G401 (cell line): Measurements from ENCODE around the gene CELF1. TPM values are rescaled to one million over a fixed set of nuclear protein-coding genes. Genes with fewer than 3 reads are reported as not detected.

Experiments used
- DNase-seq: peaks from one replicate; pipeline ENCODE4 v3.0.0-alpha.2; 2015; ENCODE audit warnings: low spot score
- in situ Hi-C: cut with HindIII; loops from 2 replicates; pipeline ENCODE4 v1.10.0; 2016; ENCODE audit warnings: low sequenced_read_pairs, mixed read lengths
- total RNA-seq: library from RNA; depleted of rRNA; stranded (reverse); fragments of >200 nt; shearing (Covaris generic); gene quantifications from 2 replicates; pipeline ENCODE4 v1.2.3, GENCODE V29; 2014; rRNA removed

CELF1 gene
- 58.7 and 94.4 TPM in 2 replicates for total RNA-seq

DNA sequence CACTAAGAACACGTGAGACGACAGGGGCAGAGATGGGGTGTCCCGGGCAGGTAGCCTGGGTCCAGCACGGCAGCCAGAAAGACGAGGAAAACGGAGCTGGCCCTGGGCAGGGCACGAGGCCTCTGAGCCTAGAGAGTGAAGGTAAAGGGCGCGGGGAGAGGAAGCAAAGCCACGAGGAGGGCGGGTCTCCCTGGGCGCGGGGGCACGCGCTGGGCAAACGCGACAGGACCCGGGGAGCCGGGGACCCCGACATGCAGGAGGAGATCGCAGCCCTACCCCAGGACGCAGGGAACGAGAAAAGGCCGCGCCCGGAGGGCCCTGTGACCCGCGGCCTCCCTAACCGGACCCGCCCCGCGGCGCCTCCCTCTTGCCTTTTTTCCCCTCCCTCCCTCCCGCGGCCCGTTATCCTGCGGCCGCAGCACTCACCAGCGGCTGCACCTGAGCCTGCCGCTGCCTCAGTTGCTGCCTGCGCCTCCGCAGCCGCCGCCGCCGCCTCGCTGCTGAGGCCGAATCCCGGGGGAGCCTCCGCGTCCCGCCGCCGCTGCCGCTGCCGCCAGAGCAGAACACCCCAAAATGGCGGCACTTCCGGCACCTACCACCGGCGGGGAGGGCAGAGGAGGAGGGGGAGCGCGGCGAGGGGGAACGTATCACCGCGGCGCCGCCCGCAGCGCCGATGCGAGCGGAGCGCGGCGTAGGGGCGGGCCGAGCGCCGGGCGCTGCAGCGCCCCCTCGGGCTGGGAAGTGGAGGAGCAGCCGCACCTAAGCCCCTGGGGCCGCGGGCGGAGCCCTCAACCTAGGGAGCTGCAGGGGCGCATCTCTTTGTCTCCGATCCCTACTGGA, at the start of gene CELF1:
TSS of gene CELF1 (minus strand) at position 567 of the 840 bp plus-strand sequence. CDS start 53,609 bp downstream, outside the sequence.
- in situ Hi-C loops: no loop called here
- DNase-seq: peak; percentile 90

GRCh38 chr11:47599902-47600301, 47.0 kb upstream of the CELF1 start:
- in situ Hi-C loops: no loop called here
- no peak for DNase-seq

DNA sequence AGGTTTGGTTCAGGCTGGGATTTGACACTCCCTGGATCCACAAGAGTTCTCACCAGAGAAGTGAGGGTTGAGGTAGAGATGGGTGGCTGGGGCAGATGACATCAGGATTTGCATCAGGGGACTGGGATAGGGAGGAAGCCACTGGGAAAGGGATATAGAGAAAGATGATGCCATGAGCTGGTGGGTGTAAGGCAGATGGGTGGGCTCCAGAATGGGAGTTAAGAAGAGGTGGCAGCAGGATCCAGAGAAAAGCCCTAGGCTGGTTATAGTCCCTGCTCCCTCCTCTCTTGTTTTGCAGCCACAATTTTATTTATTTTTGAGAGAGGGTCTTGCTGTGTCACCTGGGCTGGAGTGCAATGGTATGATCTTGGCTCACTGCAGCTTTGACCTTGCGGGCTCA, 43.0 kb upstream of the CELF1 start:
- DNase-seq: no peak
- in situ Hi-C loops: no loop called here

GRCh38 chr11:47595029-47595428, 42.1 kb upstream of the CELF1 start:
- peak; percentile 36 for DNase-seq
- in situ Hi-C loops: no loop called here

DNA sequence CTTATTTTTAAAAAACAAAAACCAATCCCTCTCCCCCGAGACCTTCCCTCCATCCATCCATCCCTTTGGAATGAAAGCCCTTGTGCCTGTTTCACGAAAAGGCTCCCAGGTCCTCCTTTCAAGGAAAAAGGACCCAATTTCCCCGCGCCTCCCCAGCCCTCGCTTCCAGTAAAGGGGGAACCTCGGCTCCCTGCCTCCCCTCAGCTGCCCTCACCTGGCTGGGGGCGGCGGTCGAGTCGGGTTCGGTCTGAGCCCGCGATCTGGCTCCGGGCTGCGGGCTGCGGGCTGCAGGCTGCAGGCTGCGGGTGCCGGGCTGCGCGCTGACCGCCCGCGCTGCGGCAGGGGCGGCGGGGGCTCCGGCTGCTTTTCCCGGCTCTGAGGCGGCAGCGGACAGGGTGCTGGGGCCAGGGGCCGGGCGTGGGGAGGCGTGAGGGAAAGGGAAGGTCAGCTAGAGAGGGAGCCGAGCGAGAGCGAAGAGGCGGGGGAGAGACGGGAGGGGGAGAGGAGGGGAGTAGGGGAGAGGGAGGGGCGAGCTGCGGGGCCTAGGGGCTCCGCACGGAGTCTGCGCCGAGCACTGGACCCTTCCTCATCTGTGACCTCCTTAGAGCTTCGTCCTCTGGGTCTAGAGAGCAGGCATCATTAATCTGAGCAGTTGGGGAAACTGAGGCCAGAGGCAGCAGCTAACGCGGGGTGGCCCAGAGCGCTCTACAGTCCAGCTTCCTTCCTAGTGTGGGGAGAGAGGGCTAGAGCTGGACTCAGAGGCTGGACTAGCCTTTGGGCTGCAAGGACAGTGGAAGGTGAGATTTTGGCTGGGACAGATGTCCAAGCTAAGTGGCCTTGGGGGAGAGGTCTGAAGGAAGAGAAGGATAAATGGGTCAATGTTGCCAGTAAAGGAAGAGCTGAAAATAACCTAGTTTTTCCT, 41.3 kb upstream of the CELF1 start, which contains the start of gene C1QTNF4:
TSS of gene C1QTNF4 (minus strand) at position 478 of the 922 bp plus-strand sequence. CDS start 3,601 bp downstream, outside the sequence.
- in situ Hi-C loops: no loop called here
- DNase-seq: peak; percentile 43

- peak; percentile 56 for DNase-seq
- in situ Hi-C loops: no loop called here
Measured at GRCh38 chr11:47593492-47593933, 40.6 kb upstream of the CELF1 start.

DNA sequence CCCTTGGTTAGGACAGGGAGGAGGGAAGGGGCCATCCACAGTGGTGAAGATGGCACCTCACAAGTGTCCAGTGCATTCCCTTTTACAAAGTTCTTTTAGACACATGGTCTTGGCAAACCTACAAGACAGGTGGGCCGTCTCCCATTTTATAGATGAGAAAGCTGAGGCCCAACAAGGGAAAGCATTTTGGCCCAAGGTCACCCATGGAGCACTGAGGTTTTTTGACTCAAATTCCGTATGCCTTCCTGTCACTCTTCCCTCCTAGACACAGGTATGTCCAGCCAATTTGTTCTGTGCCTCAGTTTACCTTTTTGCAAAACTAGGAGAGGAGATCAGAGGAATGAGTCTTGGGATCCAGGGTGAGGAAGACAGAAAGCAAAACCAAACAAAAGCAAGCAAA, 40.0 kb upstream of the CELF1 start:
- no peak for DNase-seq
- in situ Hi-C loops: no loop called here

DNA sequence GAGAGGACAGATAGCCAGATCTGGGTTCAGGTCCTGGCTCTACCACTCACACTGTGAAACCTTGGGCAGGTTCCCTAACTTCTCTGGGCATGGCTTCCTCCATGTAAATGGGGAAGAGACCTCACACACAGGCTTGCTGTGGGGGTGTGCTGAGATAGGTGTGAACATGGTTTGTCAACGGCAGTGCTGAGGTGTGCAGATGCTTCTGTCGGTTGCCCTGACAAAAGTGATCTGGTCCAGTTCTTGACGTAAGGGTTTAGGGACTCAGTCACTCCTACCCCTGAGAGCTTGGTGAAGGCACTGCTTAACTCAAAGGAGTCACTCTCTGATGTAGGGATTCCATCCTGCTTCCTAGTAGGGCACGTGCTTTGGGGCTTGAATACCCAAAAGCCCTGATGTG, 39.3 kb upstream of the CELF1 start:
- in situ Hi-C loops: no loop called here
- peak; percentile 26 for DNase-seq

DNA sequence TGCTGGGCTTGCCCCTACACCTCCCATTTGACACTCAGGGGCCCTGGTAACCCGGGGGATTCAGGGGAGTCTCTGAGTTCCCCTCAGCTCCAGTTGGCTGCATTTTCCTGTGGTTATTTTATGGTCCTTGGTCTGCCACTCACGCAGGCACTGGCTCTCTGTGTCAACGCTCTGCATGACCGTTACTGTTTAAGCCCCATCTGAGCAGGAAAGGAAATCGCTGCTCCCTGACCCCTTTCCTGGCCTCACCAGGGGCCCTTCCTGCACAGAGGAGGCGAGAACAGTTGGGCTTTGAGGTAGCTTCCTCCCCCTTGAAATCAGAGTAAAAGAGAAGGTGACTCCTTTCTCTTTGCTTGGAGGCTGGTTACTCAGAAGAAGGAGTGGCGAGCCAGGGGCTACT, 38.8 kb upstream of the CELF1 start:
- in situ Hi-C loops: no loop called here
- peak; percentile 24 for DNase-seq

DNA sequence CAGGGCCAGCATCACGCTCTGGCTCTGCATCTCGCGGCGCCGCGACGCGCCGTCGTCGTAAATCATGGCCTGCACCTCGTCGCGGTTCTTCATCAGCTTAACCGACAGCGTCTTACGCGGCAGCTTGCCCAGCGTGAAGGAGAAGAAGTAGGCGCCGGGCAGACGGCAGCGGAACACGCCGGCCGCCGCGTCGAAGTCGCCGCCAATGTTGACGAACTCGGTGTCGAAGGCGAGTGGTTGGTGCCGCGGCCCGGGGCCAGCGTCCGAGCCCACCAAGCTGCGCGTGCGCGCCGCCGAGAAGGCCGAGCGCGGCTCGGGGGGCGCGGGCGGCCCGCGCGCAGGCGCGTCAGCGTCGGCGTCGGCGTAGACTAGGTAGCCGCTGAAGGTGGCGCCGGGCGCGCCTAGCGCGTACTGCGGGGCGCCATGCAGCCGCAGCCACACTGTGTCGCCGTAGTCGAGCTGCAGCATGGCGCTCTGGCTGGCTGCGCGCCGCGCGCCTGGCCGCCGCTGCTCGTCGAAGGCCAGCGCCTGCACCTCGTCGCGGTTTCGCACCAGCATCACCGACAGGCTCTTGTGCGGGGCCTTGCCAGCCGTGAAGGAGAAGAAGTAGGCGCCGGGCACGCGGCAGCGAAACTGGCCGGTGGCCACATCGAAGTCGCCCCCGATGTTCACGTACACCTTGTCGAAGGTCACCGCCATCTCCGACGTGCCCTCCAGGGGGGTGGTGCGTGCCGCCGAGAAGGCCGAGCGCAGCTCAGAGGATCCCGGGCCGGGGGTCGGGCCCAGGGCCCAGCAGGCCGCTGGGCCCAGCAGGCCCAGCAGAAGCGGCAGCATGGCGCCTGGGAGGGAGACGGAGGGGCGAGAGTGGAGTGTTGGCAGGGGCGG, 37.3 kb upstream of the CELF1 start:
- in situ Hi-C loops: no loop called here
- peak; percentile 37 for DNase-seq

- peak; percentile 23 for DNase-seq
- in situ Hi-C loops: no loop called here
Measured at GRCh38 chr11:47589584-47589976, 36.6 kb upstream of the CELF1 start.

DNA sequence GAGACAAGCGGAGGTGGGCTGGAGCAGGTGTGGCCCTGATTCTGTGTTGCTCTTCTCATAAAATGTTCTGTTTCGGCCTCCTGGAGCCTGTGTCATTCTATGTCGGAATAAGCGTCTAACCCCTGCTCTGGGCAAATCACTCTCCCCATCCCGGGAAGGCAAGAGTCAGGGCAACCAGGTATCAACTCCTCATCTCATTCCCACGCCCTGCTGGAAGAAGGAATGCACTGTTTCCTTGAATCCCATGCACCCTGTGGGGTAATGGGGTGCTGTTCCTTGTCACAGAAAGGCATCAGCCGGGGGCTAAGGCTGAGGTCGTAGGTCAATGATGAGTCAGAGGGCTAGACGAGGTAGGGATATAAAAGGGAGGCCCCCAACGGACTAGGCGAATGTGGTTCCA, 36.2 kb upstream of the CELF1 start:
- DNase-seq: no peak
- in situ Hi-C loops: no loop called here

DNA sequence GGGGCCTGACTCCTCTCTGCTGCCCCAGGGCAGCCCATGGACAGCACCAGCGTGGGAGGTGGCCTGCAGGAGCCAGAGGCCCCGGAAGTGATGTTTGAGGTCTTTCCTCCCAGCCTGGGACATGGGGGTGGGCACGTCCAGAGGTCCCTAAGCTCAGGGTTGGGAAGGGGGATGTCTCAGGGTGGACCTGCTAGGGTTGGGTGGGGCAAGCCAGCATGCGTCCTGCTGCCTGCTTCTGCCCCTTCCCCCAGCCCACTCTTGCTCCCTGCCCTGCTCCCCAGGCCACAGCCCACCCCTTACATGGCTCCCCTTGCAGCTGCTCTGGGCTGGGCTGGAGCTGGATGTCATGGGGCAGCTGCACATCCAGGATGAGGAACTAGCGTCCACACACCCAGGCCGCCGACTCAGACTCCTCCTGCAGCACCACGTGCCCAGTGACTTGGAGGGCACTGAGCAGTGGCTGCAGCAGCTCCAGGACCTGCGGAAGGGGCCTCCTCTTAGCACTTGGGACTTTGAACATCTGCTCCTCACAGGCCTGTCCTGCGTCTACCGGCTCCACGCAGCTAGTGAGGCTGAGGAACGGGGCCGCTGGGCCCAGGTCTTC, 34.9 kb upstream of the CELF1 start:
- in situ Hi-C loops: no loop called here
- peak; percentile 25 for DNase-seq

GRCh38 chr11:47587039-47587716, 34.2 kb upstream of the CELF1 start:
- no peak for DNase-seq
- in situ Hi-C loops: no loop called here

DNA sequence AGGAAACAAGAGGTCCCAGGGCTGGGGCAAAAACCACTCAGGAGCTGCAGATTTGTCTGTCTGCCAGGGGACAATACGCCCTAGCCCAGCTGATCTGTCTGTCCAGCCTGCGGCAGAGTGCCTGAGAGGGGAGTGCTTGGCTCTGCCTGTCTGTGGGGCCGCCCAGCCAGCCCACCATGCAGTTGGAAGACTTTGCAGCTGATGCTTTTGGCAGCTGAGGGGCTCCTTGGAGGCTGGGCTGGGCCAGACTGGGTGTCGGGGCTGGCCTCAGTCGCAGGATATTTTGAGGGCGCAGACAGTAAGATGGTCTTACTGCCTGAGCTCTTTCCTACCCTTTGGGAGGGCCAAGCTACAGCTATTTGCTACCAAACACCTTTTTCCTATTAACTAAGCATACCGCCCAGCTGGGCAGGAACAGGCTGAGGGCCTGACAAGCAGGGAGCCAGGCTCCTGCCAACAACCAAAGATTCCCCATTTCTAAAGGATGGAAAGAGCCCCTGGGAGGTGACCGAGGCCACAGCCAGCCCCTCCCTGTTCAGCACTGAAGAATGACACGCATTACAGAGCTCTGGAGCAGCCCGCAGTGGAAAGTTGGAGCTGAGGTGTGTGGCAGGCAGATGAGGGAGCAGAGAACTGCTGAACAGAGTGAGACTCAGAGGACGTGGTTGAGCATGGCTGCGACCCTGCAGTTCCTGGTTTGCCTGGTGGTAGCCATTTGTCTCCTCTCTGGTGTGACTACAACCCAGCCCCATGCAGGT, 33.3 kb upstream of the CELF1 start, which contains the start of gene FAM180B:
TSS of gene FAM180B (plus strand) at position 581 of the 758 bp plus-strand sequence. CDS start at position 672, 91 bp downstream.
- in situ Hi-C loops: no loop called here
- DNase-seq: peak; percentile 59

DNA sequence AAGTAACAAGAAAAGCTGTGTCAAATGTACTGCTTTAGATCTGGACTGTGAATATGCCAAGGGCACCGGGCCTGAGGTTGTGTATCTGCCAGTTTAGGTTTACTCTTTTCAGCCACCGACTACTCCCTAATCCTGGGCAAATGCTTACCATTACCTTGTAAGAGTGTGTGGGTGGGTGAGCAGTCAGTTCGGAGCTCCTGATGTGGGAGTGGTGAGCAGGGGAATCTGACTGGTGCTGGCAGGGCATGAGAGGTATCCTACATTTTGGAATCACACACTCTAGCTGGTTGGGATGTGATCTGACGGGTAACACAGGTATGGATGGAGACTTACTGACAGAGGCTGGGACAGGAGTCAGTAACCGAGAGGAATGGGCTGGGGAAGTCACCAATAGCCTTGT, 30.9 kb upstream of the CELF1 start:
- no peak for DNase-seq
- in situ Hi-C loops: no loop called here
